ENCODE measurements around the gene SRP14.

DNA sequence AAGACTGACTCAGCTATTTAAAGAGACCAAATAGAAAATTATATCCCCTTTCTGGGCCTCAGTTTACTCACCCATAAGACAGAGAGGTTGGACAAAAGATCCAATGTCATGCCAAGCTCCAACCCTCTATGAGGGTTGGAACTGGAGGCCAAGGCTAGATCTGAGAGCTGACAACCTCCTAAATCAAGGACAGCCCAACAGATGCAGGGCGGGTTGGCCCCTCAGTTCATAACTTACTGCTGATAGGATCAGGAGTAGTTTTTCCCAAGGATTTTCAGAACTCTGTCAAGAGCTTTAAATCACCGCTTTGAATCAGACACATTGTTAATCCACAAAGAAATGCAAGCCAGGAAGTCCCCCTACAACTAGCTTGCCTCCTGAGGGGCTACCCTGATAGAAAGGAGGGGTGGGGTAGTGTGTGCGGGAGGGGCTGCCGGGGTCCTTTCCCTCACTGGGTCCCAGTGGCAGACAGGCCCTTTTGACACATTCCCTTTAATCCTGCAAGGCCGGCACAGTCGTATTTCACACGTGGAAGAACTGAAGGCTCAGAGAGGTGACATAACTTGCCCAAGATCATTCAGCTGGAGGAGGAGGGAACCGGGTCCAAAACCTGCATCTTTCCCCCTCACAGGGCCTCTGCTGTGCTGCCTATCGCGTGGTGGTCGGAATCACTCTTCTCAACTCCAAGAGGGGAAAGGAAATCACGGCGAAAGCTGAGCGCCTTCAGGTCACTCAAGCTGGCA, 48.3 kb upstream of the SRP14 start:
- TF ChIP-seq, protein P1, sequence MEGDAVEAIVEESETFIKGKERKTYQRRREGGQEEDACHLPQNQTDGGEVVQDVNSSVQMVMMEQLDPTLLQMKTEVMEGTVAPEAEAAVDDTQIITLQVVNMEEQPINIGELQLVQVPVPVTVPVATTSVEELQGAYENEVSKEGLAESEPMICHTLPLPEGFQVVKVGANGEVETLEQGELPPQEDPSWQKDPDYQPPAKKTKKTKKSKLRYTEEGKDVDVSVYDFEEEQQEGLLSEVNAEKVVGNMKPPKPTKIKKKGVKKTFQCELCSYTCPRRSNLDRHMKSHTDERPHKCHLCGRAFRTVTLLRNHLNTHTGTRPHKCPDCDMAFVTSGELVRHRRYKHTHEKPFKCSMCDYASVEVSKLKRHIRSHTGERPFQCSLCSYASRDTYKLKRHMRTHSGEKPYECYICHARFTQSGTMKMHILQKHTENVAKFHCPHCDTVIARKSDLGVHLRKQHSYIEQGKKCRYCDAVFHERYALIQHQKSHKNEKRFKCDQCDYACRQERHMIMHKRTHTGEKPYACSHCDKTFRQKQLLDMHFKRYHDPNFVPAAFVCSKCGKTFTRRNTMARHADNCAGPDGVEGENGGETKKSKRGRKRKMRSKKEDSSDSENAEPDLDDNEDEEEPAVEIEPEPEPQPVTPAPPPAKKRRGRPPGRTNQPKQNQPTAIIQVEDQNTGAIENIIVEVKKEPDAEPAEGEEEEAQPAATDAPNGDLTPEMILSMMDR (IDR thresholded peaks at IDR 0.05), result no peak
- no peak for TF ChIP-seq POLR2A (IDR thresholded peaks at IDR 0.05)

All from heart left ventricle (tissue), 13 donors.